Stimulated activated CD4-positive, alpha-beta T cell treated with anti-CD3 and anti-CD28 coated beads, Interleukin-12 subunit alpha, Interleukin-12 subunit beta, amount 100 ng/mL, for 24 hours (primary cell): ENCODE results near the gene HIF3A.
"Not testable (repeated sequence)": the region's sequence is repeated elsewhere in the genome, so short reads cannot be mapped to it uniquely, and the experiment has no call there.

Source experiments
- DNase-seq, 2 experiments: peaks; one replicate each; pipeline ENCODE4 v3.0.0-alpha.2; 2020; ENCODE audit warnings: low read depth in 2 of 2

The HIF3A gene

DNA sequence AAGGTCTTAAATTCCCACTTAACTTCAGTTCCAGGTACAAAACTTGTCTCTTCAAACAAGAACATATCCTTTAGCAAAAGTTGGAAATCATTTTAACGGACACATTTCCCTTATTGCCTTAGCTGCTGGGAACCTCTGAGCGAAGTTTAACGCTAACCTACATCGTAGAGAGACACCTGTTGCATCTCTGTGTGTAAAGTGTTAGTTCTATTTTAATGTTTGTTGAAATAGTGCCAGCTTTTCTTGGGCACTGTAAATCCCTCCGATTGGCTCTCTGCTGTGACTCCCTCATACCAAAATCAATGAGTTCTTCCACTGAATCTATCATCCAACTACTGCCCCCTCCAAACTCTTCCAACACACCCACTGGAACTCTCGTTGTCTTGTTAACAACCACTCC, 2.3 kb upstream of the HIF3A start:
- no peak for DNase-seq

DNA sequence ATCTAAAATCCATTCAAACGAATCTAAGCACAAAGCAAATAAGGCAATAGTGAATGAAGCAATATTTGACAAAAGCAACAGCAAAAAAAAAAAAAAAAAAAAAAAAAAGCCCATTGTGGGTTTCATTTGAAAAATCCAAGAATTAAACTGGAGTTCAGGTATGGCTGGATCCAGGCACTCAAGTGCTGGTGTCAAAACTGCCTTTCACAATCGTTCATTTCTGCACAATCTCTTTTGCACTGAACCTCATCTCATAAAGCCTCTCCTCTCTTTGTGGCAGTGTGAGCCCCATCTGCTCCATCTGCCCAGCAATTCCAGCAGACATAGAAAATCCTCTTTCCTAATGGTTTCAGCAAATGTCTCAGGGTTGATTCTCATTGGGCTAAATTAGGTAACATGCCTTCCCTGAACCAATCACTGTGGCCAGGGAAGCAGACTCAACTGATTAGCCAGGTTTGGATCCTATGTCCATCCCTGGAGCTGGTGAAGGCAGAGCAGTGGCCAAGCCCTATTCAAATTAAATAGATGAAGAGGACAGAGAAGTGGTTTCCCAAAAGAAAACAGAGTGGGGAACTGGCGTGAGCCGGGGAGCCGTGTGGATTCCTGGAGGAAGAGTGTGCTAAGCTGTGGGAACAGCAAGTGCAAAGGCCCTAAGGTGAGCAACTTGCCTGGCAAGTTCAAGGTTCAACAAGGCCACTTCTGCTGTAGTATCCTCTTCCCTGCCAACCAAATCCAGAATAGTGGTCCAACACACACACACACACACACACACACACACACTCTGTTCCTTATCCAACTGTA, 1.2 kb upstream of the HIF3A start:
- no peak for DNase-seq

DNA sequence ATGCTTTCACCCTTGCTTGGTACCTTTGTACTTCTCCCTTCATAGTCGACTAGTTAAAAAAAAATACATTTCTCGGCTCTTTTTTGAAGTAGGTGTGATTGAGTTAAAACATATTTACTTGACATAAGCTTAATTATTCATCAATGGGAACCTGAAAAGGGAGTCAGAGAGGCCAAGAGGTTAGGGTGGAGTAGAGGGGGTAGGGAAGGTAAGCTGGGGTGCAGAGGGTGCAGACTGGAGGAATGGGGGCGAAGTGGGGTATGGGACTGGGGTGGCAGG, 701 bp upstream of the HIF3A start:
- DNase-seq: no peak

DNA sequence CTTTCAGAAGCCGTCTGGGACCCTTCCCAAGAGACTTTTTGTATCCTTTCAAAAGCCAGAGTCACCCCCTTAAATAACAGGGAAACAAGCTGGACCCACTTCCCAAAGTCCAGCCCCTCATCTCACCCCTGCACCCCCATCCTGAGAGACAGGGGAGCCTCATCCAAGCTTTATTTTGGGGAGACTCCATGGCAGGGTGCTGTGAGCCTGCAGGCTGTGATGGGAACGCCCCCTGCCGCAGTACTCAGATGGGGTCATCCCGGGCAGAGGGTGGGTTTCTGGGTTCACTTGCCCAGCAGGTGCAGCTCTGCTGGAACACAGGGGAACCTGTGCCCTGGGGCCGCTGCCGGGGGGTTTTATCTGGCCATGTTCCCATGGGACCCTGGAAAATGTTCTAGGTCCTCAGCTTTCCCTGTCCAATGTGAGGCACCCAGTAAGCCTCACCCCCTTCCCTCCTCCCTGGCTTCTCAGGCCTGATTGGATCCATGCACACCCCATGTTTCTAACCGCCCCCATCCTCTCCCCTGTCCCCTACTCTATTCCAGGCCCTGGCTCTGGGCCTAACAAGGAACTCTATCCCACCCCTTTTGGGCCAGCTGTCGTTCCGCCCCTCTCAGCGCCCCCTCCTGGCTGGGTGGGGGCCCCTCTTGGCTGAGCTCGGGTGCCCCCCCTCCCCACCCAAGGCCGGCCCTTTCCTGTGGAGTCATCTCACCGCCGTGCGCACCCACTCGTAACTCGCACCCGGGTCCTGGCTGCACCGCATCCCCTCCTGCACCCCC, 1.0 kb downstream of the HIF3A start:
- DNase-seq: no peak

DNA sequence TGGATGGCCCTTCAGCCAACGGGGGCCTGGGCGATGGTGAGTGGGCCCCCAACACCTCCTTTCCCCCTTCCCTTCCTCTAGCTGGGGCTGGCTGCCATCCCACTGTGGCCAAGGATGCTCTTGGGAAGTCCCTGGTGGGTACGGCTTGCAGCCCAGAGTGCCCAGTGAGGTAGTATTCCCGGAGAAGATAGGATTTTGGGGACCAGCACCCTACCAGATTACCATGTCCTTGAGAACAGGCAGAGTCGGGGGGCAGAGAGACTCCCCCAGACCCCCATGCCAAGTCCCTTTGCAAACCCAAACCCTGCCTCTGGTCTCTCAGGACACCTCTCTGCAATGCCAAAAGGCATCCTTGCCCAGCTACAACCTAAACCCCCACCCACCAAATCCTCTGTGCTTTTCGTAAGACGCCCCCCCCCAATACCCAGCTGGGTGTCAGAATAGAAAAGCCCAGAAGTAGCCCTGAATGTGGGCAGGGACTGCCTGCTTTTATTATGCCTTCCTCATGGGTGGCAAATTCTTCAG, 1.7 kb downstream of the HIF3A start:
- DNase-seq: no peak

DNA sequence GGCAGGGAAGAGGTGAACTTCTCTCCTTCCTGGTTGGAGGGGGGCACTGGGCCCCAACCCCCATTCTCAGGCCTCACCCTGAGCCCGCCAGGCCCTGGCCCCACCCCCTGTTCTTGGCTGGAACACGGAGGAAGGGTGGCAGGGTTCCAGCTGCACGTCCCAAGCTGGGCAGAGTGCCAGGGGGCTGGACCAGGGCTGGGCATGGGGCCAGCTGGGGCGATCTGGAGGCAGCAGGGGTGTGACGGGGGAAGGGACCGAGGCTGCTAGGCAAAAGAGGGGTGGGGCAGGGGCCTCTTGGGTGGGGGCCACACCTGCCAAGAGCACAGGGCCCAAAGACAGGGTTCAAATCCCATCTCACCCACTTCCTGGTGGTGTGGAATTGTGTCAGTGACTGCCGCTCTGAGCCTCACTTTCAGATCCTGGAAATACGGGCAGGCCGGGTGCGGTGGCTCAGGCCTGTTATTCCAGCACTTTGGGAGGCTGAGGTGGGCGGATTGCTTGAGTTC, 2.2 kb downstream of the HIF3A start:
- DNase-seq: no peak

DNA sequence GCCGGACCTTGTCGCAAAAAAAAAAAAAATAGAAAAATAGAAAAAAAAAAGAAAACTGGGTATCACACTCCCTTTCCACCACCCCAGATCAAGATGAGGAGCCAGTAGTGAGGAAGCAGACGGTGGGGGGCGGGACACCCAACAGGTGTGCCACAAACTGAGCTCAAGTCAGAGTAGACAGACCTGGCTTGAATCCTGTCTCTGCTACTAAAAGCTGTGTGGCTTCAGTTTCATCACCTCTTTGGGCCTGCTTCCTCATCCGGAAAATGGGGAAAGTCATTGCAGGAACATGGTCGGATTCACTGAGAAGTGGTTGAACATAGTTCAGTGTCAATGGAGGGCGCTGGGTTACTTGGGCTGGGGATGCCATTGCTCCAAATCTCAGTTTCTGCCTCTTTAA, 2.9 kb downstream of the HIF3A start:
- no peak for DNase-seq

DNA sequence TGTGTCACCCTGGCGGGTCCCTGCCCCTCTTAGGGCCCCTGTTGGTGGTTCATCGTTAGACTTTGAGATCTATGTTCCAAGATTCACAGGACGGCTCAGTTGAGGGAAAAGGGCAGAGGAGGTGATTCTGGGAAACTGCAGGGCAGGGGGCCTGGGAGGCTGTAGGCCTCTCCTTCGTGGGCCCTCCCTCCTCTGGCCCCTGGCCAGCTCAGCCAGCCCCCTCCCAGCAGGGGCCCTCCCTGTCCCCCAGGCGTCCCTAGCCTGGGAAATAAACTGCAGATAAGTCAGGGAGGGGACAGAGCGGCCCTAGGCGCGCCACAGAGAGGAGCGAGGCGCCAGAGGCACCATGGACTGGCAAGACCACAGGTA, 6.5 kb downstream of the HIF3A start:
- DNase-seq: no peak

DNA sequence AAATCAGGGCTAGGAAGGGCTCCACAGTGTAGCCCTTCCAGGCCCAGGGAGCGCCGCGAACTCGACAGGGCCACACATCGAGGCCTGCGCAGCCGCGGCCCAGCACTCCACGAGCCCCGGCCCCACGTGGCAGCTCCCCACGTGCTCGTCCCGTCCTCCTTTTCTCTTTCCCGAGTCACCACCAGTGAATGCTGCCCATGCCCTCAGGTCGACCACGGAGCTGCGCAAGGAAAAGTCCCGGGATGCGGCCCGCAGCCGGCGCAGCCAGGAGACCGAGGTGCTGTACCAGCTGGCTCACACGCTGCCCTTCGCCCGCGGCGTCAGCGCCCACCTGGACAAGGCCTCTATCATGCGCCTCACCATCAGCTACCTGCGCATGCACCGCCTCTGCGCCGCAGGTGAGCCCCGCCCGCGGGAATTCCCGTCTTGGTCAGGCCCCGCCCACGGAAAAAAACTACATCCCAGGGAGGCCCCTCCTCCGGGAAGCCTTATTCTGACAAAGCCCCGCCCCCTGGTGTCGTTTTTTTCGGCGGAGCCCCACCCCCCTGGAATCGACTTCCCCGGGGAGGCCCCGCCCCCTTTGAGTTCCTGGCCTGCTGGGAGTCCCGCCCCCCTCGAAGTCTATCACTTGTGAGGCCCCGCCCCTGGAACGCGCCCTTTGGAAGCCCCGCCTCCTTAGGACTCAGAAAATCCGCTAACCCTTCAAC, 7.0 kb downstream of the HIF3A start:
- no peak for DNase-seq

DNA sequence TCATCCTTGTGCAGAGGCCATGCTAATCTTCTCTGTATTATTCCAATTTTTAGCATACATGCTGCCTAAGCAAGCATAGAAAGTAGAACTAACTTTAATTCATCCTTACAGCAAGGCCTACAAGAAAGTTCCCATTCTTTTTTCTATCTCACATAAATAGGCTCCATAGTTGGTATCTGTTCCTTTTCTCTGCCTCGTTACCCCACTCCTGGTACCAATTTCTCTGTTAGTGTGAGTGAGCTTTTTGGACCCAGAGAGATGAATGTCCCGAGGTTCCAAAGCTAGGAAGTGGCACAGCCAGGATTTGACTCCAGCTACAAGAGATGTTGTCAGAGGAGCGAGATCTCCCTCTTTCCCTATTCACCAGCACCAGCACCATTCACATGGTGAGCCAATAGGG, 9.7 kb downstream of the HIF3A start:
- DNase-seq: no peak

DNA sequence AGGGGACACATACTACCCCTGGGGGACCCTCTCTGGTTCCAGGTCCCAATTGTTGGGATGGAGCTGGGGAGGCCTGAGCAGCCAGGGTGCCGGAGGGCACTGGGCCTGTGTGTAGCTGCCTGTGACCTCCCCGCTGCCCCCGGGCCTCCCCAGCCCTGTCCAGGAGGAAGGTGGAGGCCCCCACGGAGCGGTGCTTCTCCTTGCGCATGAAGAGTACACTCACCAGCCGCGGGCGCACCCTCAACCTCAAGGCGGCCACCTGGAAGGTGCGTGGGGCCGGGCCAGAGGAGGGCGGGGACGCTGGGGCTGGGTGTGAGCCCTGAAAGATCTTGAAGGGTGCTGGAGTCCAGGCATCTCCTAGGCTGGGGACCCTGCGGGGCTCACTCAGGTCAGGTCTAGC, 11.7 kb downstream of the HIF3A start:
- DNase-seq: no peak

DNA sequence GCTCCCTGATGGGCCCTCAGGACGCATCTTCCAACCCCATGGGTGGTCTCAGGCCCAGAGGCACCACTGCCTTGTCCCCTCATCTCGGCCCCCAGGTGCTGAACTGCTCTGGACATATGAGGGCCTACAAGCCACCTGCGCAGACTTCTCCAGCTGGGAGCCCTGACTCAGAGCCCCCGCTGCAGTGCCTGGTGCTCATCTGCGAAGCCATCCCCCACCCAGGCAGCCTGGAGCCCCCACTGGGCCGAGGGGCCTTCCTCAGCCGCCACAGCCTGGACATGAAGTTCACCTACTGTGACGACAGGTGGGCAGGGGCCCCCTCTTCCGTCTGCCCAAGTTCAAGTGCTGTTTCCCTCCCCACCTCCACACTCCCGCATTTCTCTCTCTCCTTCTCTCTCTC, 12.2 kb downstream of the HIF3A start:
- no peak for DNase-seq

DNA sequence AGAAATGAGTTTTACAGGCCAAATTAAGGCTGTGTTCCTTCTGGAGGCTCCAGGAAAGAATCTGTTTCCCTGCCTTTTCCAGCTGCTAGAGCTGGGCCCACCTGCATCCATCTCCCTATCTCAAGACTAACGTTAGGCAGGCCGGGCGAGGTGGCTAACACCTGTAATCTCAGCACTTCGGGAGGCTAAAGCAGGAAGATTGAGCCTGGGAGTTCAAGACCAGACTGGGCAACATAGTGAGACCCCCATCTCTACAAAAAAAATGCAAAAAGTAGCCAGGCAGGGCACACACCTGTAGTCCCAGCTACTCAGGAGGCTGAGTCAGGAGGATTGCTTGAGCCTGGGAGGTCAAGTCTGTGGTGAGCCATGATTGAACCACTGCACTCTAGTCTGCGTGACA, 14.6 kb downstream of the HIF3A start:
- DNase-seq: no peak

DNA sequence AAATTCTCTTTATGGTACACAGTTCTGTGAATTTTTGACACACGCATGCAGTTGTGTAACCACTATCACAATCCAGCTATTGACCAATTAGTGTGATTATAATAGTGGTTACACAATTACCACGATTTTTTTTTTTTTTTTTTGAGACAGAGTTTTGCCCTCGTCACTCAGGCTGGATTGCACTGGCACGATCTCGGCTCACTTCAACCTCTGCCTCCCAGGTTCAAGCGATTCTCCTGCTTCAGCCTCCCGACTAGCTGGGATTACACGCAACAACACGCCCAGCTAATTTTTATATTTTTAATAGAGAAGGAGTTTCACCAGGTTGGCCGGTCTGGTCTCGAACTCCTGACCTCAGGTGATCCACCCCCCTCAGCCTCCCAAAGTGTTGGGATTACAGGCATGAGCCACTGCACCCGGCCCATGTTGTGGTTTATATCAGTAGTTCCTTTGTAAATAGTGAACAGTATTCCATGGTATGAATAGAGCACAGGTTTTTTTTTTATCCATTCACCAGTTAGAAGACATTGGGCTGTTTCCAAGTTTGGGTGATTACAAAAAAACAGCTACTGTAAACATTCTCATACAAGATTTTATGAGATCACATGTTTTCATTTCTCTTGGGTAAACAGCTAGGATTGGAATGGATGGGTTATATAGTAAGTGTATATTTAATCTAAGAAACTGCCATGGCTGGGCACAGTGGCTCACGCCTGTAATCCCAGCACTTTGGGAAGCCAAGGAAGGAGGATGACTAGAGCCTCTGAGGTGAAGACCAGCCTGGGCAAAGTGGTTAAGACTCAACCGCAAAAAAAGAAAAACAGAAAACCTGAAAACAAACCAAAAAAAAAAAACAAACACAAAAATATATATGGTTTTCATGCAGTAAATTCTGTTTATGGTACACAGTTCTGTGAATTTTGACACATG, 17.0 kb downstream of the HIF3A start:
- DNase-seq: not testable (repeated sequence)

DNA sequence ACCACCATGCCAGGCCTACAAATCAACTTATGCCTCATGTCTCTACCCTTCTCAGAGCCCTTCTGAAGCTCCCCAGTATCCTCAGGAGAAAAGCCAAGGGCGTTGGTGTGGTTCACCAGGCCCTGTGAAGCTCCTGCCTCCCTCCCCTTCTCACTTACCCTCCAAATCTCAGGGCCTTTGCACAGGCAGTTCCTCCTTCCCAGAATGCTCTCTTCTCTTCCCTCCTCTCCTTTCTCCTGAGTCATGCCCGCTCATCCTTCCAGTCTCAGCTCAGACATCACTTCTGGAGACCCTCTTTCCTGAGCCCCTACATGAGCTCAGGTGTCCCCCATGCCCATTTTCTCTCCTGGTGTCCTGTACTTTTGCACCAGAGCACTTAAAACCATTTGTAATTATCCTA, 20.5 kb downstream of the HIF3A start:
- no peak for DNase-seq

DNA sequence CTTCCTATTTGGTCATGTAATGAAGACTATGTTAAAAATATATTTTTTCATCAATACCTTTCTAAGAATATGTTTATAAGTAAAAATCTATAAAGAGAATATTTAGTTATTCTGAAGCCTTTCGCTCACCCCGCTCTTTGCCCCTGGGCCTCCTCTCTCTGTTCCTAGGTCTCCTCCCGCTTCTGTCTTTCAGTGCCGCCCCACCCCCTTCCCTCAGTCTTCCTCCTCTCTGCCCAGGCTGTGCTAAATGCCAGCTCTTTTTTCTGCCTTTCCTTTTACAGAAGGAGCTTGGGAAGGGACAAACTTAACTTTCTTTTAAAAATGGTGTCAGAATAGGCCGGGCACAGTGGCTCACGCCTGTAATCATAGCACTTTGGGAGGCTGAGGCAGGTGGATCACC, 22.8 kb downstream of the HIF3A start:
- DNase-seq: no peak

DNA sequence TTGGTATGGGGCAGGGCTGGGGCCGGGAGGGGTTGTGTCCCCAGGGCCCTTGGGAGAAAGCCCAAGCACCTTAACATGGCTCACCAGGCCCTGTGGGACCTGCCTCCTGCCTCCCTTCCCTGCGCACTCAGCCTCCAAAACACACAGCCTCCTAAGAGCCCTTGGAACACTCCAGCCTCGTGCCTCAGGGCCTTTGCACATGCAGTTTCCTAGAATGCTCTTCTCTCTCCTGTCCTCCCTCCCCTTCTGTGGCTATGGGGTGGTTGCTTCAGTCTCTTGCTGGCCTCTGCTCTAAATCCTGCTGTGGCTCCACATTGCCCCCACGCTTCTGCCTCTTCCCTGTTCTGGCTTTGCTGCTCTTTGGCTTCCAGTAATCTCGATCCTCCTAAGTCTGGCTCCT, 23.7 kb downstream of the HIF3A start:
- no peak for DNase-seq

DNA sequence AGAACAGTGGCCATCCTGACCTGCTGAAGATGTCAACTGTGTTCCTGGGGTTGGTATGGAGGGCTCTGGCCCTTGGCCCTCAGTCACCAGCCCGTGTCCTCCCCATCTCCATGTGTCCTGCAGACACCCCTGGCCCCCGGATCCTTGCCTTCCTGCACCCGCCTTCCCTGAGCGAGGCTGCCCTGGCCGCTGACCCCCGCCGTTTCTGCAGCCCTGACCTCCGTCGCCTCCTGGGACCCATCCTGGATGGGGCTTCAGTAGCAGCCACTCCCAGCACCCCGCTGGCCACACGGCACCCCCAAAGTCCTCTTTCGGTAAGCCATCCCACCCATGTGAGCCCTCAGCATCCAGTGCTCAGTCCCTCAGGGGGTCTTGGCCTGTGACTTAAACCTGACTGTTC, 24.8 kb downstream of the HIF3A start:
- no peak for DNase-seq

DNA sequence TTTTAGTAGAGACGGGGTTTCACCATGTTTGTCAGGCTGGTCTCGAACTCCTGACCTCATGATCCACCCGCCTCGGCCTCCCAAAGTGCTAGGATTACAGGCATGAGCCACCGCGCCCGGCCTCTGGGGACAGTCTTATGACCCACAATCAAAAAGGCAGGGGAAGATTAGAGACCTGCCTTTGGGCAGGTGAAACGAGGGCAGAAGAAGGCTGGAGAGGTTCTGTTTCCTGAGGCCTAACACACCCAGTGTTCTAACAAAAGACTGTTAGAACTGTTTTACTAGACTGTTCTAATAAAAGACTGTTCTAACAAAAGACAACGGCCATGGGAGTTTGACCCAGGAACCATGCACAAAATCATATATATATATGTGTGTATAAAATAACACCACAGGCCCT, 26.4 kb downstream of the HIF3A start:
- DNase-seq: not testable (repeated sequence)

DNA sequence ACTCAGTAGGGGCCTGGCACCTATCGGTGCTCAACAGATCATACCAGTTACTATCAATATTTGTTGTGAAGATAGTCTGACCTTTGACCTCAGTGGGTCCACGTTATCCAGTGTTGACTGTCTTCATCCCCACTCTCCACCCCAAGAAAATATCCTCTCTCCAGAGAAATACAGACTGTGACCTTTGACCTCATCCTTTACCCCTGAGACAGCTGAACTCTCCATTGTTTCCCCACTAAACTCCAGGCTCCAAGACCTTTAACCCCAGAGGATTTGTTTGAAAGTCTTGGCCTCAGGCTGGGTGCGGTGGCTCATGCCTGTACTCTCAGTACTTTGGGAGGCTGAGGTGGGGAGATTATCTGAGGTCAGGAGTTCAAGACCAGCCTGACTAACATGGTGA, 27.4 kb downstream of the HIF3A start:
- DNase-seq: no peak

DNA sequence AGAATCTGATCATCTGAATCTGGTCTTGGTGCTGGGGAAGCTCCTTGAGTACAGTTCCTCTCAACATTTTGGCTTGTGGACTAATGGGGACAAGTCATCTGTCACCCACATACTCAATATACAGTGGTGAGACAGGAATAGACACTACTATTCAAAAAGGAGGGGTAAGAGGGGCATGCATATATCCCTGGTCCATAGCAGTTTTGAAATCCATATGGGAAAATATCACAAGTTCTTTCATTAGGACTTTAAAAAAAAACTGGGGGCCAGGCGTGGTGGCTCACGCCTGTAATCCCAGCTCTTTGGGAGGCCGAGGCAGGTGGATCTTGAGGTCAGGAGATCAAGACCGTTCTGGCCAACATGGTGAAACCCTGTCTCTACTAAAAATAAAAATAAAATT, 29.8 kb downstream of the HIF3A start:
- DNase-seq: no peak

DNA sequence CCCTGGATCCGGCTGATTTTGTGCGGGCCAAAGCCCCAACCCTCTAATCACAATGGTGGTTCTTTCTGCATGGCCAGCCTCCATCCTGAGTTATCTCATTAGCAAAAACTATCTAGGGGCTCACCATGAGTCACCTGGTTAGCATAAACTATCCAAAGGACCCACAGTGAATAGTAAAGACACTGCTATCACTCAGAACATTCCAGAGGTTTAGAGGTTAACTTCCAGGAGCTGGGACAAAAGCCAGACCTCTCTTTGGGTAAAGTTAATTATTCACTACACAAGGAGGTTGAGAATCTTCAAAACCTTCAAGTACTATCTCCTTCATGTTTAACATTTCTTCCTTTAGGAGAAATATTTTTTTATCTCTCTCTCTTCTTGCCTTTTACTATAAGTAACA, 31.2 kb downstream of the HIF3A start:
- no peak for DNase-seq
